Type B pancreatic cell (in vitro differentiated cells): ENCODE results near the gene UBE2D2. TPM values are rescaled to one million over a fixed set of nuclear protein-coding genes. Genes with fewer than 3 reads are reported as not detected.
"Not testable (repeated sequence)": the region's sequence is repeated elsewhere in the genome, so short reads cannot be mapped to it uniquely, and the experiment has no call there.

ENCODE experiments used
- DNase-seq: peaks from one replicate; pipeline ENCODE4 v3.0.0; 2021; ENCODE audit warnings: mixed read lengths; ENCODE audit not compliant: unreplicated experiment; ENCODE audit errors: extremely low spot score
- H3K27ac Mint-ChIP-seq: 2 replicates; pipeline ENCODE4 v1.8.0; 2021; ENCODE audit warnings: mild to moderate bottlenecking, mixed read lengths
- H3K27me3 Mint-ChIP-seq: 2 replicates; pipeline ENCODE4 v1.8.0; 2021; ENCODE audit warnings: mixed read lengths
- H3K36me3 Mint-ChIP-seq: 2 replicates; pipeline ENCODE4 v1.8.0; 2021; ENCODE audit warnings: mixed read lengths
- H3K4me1 Mint-ChIP-seq: one replicate; pipeline ENCODE4 v1.8.0; 2021; ENCODE audit warnings: mixed read lengths; ENCODE audit not compliant: unreplicated experiment
- H3K4me3 Mint-ChIP-seq: 2 replicates; pipeline ENCODE4 v1.8.0; 2021; ENCODE audit warnings: mild to moderate bottlenecking, mixed read lengths
- H3K9me3 Mint-ChIP-seq: 2 replicates; pipeline ENCODE4 v1.8.0; 2021; ENCODE audit warnings: mixed read lengths
- total RNA-seq: library from RNA; stranded (reverse); gene quantifications from 2 replicates; pipeline ENCODE4 v1.2.1, GENCODE V29; 2021; ENCODE audit warnings: low replicate concordance
- TF ChIP-seq, protein P1 (sequence below): fragments of 200-600 bp; sonication (generic); conservative IDR thresholded peaks from 2 replicates; pipeline ENCODE4 v1.5.0; 2021; ENCODE audit warnings: antibody characterized with exemption, mild to moderate bottlenecking

The UBE2D2 gene
- total RNA-seq, 1 donor from 2014 or later, result 140 TPM

DNA sequence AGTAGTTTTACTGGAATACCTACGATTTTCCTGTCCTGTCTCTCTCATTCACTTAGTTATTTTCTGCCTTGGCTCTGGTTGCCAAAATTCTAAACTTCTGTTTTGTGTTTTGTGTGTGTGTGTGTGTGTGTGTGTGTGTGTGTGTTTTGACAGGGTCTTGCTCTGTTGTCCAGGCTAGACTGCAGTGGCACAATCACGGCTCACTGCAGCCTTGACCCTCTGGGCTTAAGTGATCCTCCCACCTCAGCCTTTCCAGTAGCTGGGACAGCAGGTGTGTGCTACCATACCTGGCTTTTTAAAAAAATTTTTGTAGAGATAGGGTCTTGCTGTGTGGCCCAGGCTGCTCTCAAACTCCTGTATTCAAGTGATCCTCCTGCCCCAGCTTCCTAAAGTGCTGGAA is 17.2 kb downstream of the UBE2D2 start:
- peaks cover 21% of the 10 kb centered on the region for H3K4me1 Mint-ChIP-seq
- H3K4me3 Mint-ChIP-seq, result no peak overlapping the region
- peaks cover 11% of the 10 kb centered on the region for H3K36me3 Mint-ChIP-seq
- H3K27me3 Mint-ChIP-seq, result no peaks in the 10 kb centered on the region
- no peaks in the 10 kb centered on the region for H3K9me3 Mint-ChIP-seq
- H3K27ac Mint-ChIP-seq, result no peak overlapping the region
- DNase-seq, result no peak
- TF ChIP-seq, protein P1, sequence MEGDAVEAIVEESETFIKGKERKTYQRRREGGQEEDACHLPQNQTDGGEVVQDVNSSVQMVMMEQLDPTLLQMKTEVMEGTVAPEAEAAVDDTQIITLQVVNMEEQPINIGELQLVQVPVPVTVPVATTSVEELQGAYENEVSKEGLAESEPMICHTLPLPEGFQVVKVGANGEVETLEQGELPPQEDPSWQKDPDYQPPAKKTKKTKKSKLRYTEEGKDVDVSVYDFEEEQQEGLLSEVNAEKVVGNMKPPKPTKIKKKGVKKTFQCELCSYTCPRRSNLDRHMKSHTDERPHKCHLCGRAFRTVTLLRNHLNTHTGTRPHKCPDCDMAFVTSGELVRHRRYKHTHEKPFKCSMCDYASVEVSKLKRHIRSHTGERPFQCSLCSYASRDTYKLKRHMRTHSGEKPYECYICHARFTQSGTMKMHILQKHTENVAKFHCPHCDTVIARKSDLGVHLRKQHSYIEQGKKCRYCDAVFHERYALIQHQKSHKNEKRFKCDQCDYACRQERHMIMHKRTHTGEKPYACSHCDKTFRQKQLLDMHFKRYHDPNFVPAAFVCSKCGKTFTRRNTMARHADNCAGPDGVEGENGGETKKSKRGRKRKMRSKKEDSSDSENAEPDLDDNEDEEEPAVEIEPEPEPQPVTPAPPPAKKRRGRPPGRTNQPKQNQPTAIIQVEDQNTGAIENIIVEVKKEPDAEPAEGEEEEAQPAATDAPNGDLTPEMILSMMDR, result no peak

DNA sequence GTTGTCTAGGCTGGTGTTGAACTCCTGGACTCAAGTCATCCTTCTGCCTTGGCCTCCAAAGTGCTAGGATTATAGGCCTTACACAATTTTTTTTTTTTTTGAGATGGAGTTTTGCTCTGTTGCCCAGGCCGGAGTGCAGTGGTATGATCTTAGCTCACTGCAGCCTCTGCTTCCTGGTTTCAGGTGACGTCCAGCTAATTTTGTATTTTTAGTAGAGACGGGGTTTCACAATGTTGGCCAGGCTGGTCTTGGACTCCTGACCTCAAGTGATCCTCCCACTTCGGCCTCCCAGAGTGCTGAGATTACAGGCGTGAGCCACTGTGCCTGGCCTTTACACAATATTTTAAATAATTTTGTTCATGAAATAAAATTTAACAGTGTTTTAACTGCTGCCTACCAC is 21.0 kb downstream of the UBE2D2 start:
- DNase-seq, H3K27me3 Mint-ChIP-seq, H3K4me3 Mint-ChIP-seq, H3K27ac Mint-ChIP-seq, H3K9me3 Mint-ChIP-seq, H3K4me1 Mint-ChIP-seq: not testable (repeated sequence)
- H3K36me3 Mint-ChIP-seq, result peaks cover 14% of the 10 kb centered on the region

DNA sequence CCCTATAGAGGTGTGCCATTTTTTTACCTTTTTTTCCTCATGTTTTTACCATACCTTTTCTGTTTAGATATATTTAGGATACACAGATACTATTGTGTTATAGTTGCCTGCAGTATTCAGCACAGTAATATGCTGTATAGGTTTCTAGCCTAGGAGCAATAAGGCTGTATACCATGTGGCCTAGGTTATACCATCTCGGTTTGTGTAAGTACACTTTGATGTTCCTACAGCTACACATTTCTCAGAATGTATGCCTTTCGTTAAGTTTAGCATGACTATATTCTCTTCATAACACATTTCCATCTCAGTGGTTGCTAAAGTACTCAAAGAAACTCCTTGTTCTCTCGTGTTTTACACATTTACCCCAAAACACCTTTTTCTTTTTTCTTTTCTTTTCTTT is 23.0 kb downstream of the UBE2D2 start:
- no peak overlapping the region for H3K27ac Mint-ChIP-seq
- H3K9me3 Mint-ChIP-seq, result no peaks in the 10 kb centered on the region
- no peaks in the 10 kb centered on the region for H3K4me1 Mint-ChIP-seq
- TF ChIP-seq, protein P1, result no peak
- H3K4me3 Mint-ChIP-seq, result no peak overlapping the region
- no peak for DNase-seq
- H3K36me3 Mint-ChIP-seq, result peaks cover 14% of the 10 kb centered on the region
- H3K27me3 Mint-ChIP-seq, result no peaks in the 10 kb centered on the region

DNA sequence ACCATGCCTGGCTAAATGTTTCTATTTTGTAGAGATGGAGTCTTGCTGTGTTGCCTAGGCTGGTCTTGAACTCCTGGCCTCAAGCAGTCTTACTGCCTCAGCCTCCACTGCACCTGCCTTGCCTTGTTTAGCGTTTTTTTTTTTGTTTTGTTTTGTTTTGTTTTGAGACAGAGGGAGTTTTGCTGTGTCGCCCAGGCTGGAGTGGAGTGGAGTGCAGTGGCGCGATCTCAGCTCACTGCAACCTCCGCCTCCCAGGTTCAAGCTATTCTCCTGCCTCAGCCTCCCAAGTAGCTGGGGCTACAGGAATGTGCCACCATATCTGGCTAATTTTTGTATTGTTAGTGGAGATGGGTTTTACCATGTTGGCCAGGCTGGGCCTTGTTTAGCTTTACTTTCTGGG is 27.0 kb downstream of the UBE2D2 start:
- not testable (repeated sequence) for DNase-seq, H3K4me3 Mint-ChIP-seq, H3K4me1 Mint-ChIP-seq, H3K27me3 Mint-ChIP-seq, H3K36me3 Mint-ChIP-seq, H3K27ac Mint-ChIP-seq, H3K9me3 Mint-ChIP-seq

DNA sequence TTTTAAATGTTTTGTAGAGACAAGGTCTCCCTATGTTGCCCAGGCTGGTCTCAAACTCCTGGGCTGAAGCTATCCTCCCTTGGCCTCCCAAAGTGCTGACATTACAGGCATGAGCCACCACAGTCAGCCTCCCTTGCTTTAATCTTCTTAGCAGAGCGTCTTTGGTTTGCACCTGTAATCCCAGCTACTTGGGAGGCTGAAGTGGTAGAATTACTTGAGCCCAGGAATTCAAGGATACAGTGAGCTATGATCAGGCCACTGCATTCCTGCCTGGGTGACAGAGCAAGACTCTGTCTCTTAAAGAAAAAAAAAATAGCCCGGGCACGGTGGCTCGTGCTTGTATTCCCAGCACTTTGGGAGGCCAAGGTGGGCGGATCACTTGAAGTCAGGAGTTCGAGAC is 27.8 kb downstream of the UBE2D2 start:
- TF ChIP-seq, protein P1, result no peak
- no peak overlapping the region for H3K27ac Mint-ChIP-seq

DNA sequence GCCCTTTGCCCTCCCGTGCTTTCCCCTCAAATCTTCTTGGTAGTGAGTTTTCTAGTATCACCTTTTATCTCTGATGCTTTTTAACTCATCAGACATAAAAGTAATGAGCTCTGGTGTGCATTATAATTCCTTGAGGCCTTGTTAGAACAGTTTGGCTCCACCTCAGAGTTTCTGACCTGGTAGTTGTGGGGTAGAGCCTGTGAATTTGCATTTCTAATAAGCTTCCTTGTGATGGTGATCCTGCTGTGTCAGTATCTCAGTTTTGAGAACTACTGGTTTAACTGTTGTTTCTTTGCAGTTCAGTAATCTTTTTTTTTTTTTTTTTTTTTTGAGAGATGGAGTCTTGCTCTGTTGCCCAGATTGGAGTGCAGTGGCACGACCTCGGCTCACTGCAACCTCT is 31.1 kb downstream of the UBE2D2 start:
- no peak overlapping the region for H3K27ac Mint-ChIP-seq

More for the DNA sequence above, 27.8 kb downstream of the UBE2D2 start:
- DNase-seq, result peak; percentile 18
- Mint-ChIP-seq H3K27me3 (no peaks in the 10 kb centered on the region), H3K4me1 (no peaks in the 10 kb centered on the region), H3K9me3 (no peaks in the 10 kb centered on the region), H3K4me3 (no peak overlapping the region), H3K36me3 (peaks cover 10% of the 10 kb centered on the region)

DNA sequence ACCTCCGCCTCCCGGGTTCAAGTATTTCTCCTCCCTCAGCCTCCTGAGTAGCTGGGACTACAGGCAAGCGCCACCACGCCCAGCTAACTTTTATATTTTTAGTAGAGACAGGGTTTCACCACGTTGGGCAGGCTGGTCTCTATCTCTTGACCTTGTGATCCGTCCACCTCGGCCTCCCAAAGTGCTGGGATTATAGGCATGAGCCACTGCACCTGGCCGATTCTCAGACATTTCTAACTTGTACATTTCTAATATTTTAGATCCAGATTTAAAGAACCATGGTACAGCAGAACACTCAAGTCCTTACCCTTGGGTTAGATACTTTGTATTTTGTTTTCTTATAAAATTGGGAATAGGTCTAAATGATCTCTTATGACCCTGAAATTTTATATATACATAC is 31.9 kb downstream of the UBE2D2 start:
- H3K4me3 Mint-ChIP-seq, H3K27ac Mint-ChIP-seq, H3K4me1 Mint-ChIP-seq, H3K27me3 Mint-ChIP-seq, H3K9me3 Mint-ChIP-seq, H3K36me3 Mint-ChIP-seq: not testable (repeated sequence)
- DNase-seq, result peak; percentile 29

More for the DNA sequence above, 31.1 kb downstream of the UBE2D2 start:
- Mint-ChIP-seq H3K4me1 (peaks cover 4% of the 10 kb centered on the region), H3K9me3 (peaks cover 4% of the 10 kb centered on the region), H3K4me3 (no peak overlapping the region), H3K36me3 (peaks cover 4% of the 10 kb centered on the region), H3K27me3 (no peaks in the 10 kb centered on the region)
- no peak for DNase-seq
- TF ChIP-seq, protein P1, result no peak
